PC-3 (cell line): Measurements from ENCODE around the gene LSMEM2. TPM values are rescaled to one million over a fixed set of nuclear protein-coding genes. Genes with fewer than 3 reads are reported as not detected.

Experiments used
- ATAC-seq: fragments of 200-7000 bp; cut with Tn5 transposase; 2 replicates; pipeline ENCODE4 v1.9.1; 2020; ENCODE audit warnings: mild to moderate bottlenecking, moderate library complexity
- BruUV-seq: library from RNA; stranded (reverse); fragments of 400-500 nt; replicated peaks from 2 replicates; lab custom pipeline; 2021; lab: Mats Ljungman, UMichigan
- CTCF ChIA-PET: fragments of 300-600 bp; sonication (Branson Sonifier 250); formaldehyde crosslinking; loops from one replicate; lab custom pipeline; 2022; ENCODE audit warnings: antibody characterized with exemption; lab: Charles Lee
- POLR2A ChIA-PET: fragments of 300-600 bp; sonication (Branson Sonifier 250); formaldehyde crosslinking; loops from one replicate; lab custom pipeline; 2022; ENCODE audit warnings: antibody characterized with exemption; ENCODE audit not compliant: unreplicated experiment; lab: Charles Lee
- DNase-seq: peaks from one replicate; pipeline ENCODE4 v3.0.0-alpha.2; 2015
- H2AFZ ChIP-seq: fragments of 300-600 bp; sonication (generic); 2 replicates; pipeline ENCODE4 v1.6.0; 2016; ENCODE audit warnings: antibody characterized with exemption, low read length
- H3F3A ChIP-seq: fragments of 300-600 bp; sonication (generic); one replicate; pipeline ENCODE4 v1.6.0; 2017; ENCODE audit warnings: antibody characterized with exemption, low read length, control low read depth, mild to moderate bottlenecking; ENCODE audit not compliant: unreplicated experiment
- H3K27ac ChIP-seq: fragments of 300-600 bp; sonication (generic); 2 replicates; pipeline ENCODE4 v1.5.1; 2016; ENCODE audit warnings: mild to moderate bottlenecking, low read length
- H3K27me3 ChIP-seq: fragments of 300-600 bp; sonication (generic); 2 replicates; pipeline ENCODE4 v1.6.1; 2016; ENCODE audit warnings: low read length, mixed read lengths
- H3K36me3 ChIP-seq: fragments of 300-600 bp; sonication (generic); 2 replicates; pipeline ENCODE4 v1.6.1; 2016; ENCODE audit warnings: low read depth, mixed run types, low read length, mixed read lengths
- H3K4me1 ChIP-seq: fragments of 300-600 bp; sonication (generic); 2 replicates; pipeline ENCODE4 v1.5.1; 2016; ENCODE audit warnings: low read length; ENCODE audit not compliant: insufficient read depth
- H3K4me2 ChIP-seq: fragments of 300-600 bp; sonication (generic); 2 replicates; pipeline ENCODE4 v1.6.0; 2016; ENCODE audit warnings: low read length
- H3K4me3 ChIP-seq: fragments of 300-600 bp; sonication (generic); 2 replicates; pipeline ENCODE4 v1.5.1; 2016; ENCODE audit warnings: mild to moderate bottlenecking, low read length, mixed read lengths
- H3K79me2 ChIP-seq: fragments of 300-600 bp; sonication (generic); 2 replicates; pipeline ENCODE4 v1.6.1; 2017; ENCODE audit warnings: low read length, mixed read lengths
- H3K9ac ChIP-seq: fragments of 300-600 bp; sonication (generic); 2 replicates; pipeline ENCODE4 v1.6.0; 2016; ENCODE audit warnings: mild to moderate bottlenecking, low read length
- H3K9me2 ChIP-seq: fragments of 300-600 bp; sonication (generic); replicated peaks from 2 replicates; pipeline ENCODE4 v1.6.1; 2016; ENCODE audit warnings: mixed run types, low read length, mixed read lengths
- H3K9me3 ChIP-seq: fragments of 300-600 bp; sonication (generic); 2 replicates; pipeline ENCODE4 v1.6.1; 2016; ENCODE audit warnings: low read length, mixed read lengths
- H4K20me1 ChIP-seq: fragments of 300-600 bp; sonication (generic); 2 replicates; pipeline ENCODE4 v1.6.1; 2016; ENCODE audit warnings: low read length, mixed read lengths
- EZH2 ChIP-seq: fragments of 300-600 bp; sonication (generic); IDR thresholded peaks from one replicate; pipeline ENCODE4 v1.6.1; 2017; ENCODE audit warnings: antibody characterized with exemption, mild to moderate bottlenecking, low read length; ENCODE audit not compliant: unreplicated experiment
- EZH2phosphoT487 ChIP-seq: fragments of 300-600 bp; sonication (generic); IDR thresholded peaks from 2 replicates; pipeline ENCODE4 v1.6.1; 2018; ENCODE audit warnings: mild to moderate bottlenecking, antibody characterized with exemption, low read length, borderline replicate concordance
- intact Hi-C: fragments of 100-400 bp; cut with micrococcal nuclease; formaldehyde crosslinking; loops from 2 replicates; pipeline ENCODE4 v1.9.0; 2023
- total RNA-seq: library from RNA; depleted of rRNA; stranded (reverse); fragments of >200 nt; gene quantifications from 2 replicates; pipeline ENCODE4 v1.2.3, GENCODE V29; 2014
- TF ChIP-seq, protein P1 (sequence below): fragments of 300-600 bp; sonication (generic); conservative IDR thresholded peaks from 2 replicates; pipeline ENCODE4 v1.5.1; 2017; ENCODE audit warnings: antibody characterized with exemption, low read depth, mild to moderate bottlenecking, low read length

The LSMEM2 gene
- total RNA-seq, 1 experiment from 2014 or later: not detected

- BruUV-seq: TSS peak; percentile 33
- intact Hi-C loops: no loop called here
- Histone ChIP-seq H3K4me2 (peak overlapping the region; percentile 35; the same call in 1 of the 2 replicates), H3K9me2 (no peaks in the 10 kb centered on the region), H3K9me3 (no peaks in the 10 kb centered on the region), H4K20me1 (no peaks in the 10 kb centered on the region), H3K27me3 (no peaks in the 10 kb centered on the region), H3K9ac (no peak overlapping the region), H2AFZ (no peak overlapping the region), H3K4me3 (no peak overlapping the region), H3K36me3 (no peaks in the 10 kb centered on the region), H3K27ac (no peak overlapping the region), H3K4me1 (peaks cover 59% of the 10 kb centered on the region), H3F3A (no peaks in the 10 kb centered on the region), H3K79me2 (0 out of 2 replicates have a peak, but pooled peaks cover 3% of the 10 kb centered on the region)
- no peak for ATAC-seq
- POLR2A ChIA-PET: no interaction called here
- CTCF ChIA-PET: no interaction called here
- no peak for TF ChIP-seq EZH2phosphoT487
- no peak for TF ChIP-seq EZH2
- TF ChIP-seq, protein P1, sequence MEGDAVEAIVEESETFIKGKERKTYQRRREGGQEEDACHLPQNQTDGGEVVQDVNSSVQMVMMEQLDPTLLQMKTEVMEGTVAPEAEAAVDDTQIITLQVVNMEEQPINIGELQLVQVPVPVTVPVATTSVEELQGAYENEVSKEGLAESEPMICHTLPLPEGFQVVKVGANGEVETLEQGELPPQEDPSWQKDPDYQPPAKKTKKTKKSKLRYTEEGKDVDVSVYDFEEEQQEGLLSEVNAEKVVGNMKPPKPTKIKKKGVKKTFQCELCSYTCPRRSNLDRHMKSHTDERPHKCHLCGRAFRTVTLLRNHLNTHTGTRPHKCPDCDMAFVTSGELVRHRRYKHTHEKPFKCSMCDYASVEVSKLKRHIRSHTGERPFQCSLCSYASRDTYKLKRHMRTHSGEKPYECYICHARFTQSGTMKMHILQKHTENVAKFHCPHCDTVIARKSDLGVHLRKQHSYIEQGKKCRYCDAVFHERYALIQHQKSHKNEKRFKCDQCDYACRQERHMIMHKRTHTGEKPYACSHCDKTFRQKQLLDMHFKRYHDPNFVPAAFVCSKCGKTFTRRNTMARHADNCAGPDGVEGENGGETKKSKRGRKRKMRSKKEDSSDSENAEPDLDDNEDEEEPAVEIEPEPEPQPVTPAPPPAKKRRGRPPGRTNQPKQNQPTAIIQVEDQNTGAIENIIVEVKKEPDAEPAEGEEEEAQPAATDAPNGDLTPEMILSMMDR: no peak
- no peak for DNase-seq
These were observed 12.1 kb upstream of the LSMEM2 start for GRCh38 chr3:50266836-50267235.

- H3K4me1 ChIP-seq: peaks cover 59% of the 10 kb centered on the region
These were observed 11.5 kb upstream of the LSMEM2 start for GRCh38 chr3:50267280-50267913.

More at GRCh38 chr3:50267280-50267913, 11.5 kb upstream of the LSMEM2 start:
- no peak overlapping the region for H3K9ac ChIP-seq
- no peaks in the 10 kb centered on the region for H3K27me3 ChIP-seq
- no peaks in the 10 kb centered on the region for H4K20me1 ChIP-seq
- ATAC-seq: no peak
- H3K9me3 ChIP-seq: no peaks in the 10 kb centered on the region
- ChIA-PET CTCF (no interaction called here), POLR2A (no interaction called here)
- no peak for DNase-seq
- 0 out of 2 replicates have a peak, but pooled peaks cover 3% of the 10 kb centered on the region for H3K79me2 ChIP-seq
- no TSS peak for BruUV-seq
- no peaks in the 10 kb centered on the region for H3K36me3 ChIP-seq
- peak overlapping the region; percentile 35 for H3K4me2 ChIP-seq
- intact Hi-C loops: no loop called here
- no peaks in the 10 kb centered on the region for H3F3A ChIP-seq
- H3K9me2 ChIP-seq: no peaks in the 10 kb centered on the region
- H2AFZ ChIP-seq: no peak overlapping the region
- no peak overlapping the region for H3K27ac ChIP-seq
- H3K4me3 ChIP-seq: no peak overlapping the region
- TF ChIP-seq, protein P1: no peak
- no peak for TF ChIP-seq EZH2phosphoT487
- TF ChIP-seq EZH2: no peak
